ENCODE data around the gene BOC.

BOC gene

DNA sequence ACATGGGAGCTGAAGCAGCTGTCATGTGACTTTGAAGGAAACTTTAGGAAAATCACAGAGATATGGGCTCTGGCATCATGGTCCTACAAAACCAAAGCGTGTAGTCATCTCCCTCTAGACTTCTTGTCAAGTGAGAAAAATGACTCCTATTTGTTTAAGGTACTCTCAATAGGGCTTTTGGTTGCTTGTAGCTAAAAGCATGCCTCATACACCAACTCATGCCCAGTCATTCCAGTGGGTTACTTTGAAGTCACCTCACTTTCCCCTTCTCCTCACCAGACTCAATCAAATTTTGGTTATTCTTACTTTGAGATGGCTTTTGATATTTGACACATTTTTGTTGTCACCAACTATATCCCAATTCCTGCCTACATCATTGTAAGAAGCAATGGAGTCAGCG lies 81.6 kb downstream of the BOC start:
- no peak for DNase-seq

- no peak for DNase-seq
These were observed 82.0 kb downstream of the BOC start for GRCh38 chr3:113293348-113293747.

- DNase-seq: no peak
These were observed 84.1 kb downstream of the BOC start for GRCh38 chr3:113295463-113295862.

GRCh38 chr3:113297287-113297686 lies 85.9 kb downstream of the BOC start:
- no peak for DNase-seq

GRCh38 chr3:113297841-113298240 lies 86.5 kb downstream of the BOC start:
- DNase-seq: no peak

GRCh38 chr3:113300596-113300995 lies 89.2 kb downstream of the BOC start:
- DNase-seq: no peak

GRCh38 chr3:113304102-113304501 lies 92.7 kb downstream of the BOC start:
- DNase-seq: no peak

GRCh38 chr3:113304856-113305540 lies 93.6 kb downstream of the BOC start:
- no peak for DNase-seq

DNA sequence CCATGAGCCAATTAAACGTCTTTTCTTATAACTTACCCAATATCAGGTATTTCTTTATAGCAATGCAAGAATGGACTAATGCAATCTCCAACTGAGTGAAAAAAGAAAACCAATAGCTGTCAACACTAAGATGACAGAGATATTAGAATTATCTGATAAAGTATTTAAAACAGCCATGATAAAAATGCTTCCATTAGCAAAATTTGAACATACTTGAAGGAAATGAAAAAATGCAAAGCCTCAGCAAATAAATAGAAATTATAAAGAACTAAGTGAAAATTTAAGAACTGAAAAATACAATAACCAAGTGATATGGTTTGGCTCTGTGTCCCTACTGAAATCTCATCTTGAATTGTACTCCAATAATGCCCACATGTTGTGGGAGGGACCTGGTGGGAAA lies 99.6 kb downstream of the BOC start:
- no peak for DNase-seq

- no peak for DNase-seq
These were observed 101.1 kb downstream of the BOC start for GRCh38 chr3:113312416-113312815.

- no peak for DNase-seq
These were observed 103.6 kb downstream of the BOC start for GRCh38 chr3:113314923-113315322.

GRCh38 chr3:113329757-113330156 lies 118.4 kb downstream of the BOC start:
- no peak for DNase-seq

DNA sequence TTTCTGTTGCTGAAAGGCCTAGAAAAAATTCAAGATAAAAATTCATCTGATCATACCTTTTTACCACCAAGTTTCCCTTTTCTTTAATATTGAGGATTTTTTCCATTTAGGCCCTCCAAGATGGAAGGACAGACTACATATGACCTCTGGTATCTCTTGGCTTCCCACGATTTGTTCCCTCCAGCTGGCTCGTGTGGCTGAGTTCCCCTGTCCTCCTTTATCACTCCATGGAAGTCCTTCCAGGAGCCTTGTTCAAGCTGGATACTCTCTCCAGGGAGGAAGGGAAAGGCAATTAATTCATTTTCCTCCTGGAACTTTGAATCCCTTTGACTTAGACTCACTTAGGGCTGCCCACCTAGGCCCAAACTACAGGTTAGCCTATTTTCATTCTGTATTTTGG lies 119.4 kb downstream of the BOC start:
- DNase-seq: no peak

GRCh38 chr3:113331187-113331586 lies 119.8 kb downstream of the BOC start:
- DNase-seq: no peak
